ENCODE data around the gene PACRG.

PACRG gene

DNA sequence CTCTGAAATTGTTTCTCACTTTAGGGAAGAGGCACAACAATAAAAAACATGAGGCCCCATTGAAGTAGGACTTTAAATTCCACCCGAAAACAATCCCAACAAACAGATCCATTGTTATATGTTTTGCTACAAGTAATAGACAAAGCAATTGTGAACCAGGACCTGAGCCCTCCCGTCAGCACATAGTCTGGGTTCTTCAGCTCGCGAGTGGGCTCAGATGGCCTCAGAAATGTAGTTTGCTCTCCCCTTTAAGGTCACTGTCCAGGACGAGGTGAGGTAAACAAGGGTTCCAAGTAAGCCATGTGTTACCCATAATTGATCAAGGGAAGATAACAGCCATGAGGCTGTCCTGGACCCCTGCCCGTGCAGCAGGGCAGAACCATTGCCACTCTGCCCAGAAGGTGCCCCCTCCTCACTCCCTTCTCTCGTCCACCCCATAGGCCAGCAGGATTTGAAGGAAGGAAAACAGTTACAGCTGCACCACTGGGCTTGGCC is 526.6 kb downstream of the PACRG start:
- DNase-seq, result no peak

GRCh38 chr6:163255265-163255664 is 527.5 kb downstream of the PACRG start:
- no peak for DNase-seq

- no peak for DNase-seq
Observed at GRCh38 chr6:163259689-163260088, 531.9 kb downstream of the PACRG start.

GRCh38 chr6:163260111-163260895 is 532.5 kb downstream of the PACRG start:
- DNase-seq, result no peak

DNA sequence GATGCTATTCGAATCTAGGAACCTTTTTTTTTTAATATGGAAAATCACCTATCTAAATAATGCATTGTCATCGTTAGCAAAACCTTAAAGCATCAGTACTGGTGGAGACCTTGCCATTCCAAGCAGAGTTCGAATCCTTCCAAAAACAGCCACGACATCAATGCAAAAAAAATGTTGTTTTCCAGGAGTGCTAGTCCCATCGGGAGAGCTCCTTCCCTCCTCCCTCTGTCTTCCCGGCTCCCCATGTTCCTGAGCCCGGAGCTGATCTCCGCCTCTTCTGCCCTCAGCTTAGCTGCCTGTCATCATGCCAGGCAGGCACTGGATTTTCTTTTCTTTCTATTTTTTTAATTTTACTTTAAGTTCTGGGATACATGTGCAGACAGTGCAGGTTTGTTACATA is 533.1 kb downstream of the PACRG start:
- no peak for DNase-seq

DNA sequence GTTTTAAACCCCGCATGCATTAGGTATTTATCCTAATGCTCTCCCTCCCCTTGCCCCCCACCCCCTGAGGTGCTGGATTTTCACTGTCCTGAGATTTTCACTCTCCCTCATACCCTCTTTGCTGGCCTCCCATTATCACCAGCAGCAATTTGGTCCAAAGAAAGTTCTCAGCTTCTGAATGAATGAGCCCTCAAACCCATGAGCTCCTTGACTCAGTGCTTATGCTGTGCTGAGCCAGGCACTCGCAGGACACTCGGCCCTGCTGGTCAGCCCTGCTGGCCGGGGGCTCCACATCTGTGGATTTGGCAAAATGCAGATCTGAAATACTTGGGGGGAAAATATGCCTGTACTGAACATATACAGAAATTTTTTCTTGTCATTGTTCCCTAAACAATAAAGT is 533.6 kb downstream of the PACRG start:
- no peak for DNase-seq

DNA sequence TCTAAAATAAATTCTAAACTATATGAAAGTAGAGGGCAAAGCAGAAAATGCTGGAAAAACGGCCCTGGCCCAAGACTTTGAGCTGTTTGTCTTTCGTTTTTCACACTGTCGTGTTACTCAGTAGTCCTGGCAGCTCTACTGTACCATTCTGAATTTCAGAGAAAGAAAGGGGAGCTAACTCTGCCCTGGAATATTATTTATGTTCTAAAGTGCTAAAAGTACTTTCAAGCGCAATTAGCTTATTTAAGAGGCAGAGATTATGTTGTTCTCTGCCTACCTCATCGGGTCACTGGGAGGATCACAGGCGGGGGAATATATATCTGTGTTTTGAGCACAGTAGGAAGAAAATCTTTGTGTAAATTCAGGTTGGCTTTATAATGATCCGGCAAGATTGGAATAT is 534.3 kb downstream of the PACRG start:
- no peak for DNase-seq

GRCh38 chr6:163263196-163263595 is 535.4 kb downstream of the PACRG start:
- DNase-seq, result no peak

DNA sequence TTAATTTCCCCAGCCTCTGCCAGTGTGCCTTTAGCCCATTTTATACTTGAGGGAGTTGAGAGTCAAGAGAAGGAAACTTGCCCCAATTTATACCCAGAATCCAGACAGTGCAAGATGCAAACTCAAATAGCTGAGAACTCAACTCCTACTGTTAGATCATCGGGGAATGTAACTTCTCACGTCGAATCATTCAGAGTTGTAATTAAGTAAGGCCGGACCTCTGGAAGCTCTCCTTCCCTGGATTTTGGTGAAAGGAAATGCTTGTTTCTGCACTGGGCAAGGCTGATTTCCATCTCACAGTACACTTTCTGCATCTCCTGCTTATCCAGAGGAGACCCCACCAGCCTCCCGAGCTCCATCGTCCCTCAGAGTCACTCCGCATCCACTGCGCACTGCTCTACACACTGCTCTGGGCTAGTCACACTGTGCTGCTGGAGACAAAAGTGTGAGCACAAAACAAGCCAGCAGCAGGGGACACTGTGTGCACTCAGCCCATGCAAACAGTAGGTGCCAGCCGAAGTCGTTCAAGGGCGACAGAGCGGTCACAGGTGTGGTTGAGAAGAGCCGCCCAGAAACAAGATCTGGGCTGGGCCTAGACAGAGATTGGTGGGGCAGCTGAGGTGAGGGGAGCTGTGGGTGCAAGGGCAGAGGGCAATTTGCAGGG is 536.4 kb downstream of the PACRG start:
- no peak for DNase-seq

DNA sequence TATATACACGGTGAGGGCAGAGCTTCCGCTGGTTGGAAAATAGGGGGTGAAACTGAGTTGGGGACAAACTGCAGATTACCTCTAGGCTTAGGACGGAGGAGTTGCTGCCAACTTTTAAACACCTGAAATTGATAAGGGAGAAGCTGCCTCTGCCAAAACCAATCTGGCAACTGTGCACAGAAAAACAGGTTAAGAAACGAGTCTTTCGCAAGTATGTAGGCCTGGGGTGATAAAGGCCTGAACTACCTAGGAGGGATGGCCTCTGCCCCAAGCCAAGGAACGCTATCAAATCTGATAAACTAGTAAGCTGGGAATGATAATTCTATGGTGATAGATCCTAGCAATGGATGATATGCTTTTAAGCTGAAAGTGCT is 536.9 kb downstream of the PACRG start:
- no peak for DNase-seq

GRCh38 chr6:163281634-163282033 is 553.9 kb downstream of the PACRG start:
- DNase-seq, result no peak

DNA sequence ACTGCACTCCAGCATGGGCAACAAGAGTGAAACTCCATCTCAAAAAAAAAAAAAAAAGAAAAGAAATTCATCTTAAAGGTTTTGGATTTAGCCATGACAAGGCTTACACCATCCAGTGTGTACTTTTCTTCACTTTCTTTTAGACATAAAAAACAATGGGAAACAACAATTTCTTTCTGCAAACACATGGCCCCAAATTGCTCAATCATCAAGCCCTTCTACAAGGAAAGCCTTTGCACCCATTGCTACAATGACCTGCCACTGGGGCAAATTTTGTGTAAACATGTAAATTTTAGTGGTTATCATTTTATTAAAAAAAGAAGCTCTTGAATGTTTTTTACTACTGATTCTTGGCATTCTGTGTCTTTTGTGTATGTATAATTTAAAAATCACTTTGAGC is 554.9 kb downstream of the PACRG start:
- DNase-seq, result no peak

DNA sequence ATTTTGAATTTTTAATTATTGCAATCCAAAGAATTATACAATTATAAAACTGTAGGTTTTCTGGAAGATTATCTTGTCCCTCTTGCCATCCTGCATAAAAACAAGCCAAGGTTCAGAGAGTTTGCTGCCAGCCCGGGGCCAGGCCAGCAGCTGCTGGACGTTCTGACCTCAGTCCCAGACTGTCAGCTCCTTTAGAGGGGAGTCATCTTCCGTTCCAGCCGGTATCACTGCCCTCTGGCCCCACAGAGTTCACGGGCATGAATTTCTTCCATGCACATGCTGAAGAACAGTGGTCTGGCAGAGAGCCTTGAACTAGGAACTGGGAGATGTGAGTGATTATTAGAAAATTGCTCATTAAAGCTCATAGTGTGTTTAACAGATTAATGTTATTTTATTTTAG is 556.4 kb downstream of the PACRG start:
- DNase-seq, result no peak

DNA sequence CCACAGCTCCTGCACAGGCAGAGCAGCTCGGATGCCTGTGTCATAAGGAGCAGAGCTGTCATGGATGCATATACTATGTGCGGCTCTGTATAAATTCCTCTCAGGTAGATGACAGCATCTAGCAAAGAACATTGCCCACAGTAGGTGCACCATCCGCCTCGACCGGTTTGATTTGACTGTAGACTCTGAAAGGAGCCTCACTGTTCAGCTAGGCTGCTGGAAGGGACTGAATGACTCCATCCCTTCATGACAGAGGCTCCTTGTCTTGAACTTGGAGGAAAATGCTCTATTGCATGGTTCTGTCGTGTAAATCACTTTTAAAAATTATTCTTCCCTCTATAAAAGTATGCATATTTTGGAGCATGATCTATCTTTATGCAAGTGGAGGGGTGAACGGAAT is 557.9 kb downstream of the PACRG start:
- no peak for DNase-seq

GRCh38 chr6:163287626-163288025 is 559.9 kb downstream of the PACRG start:
- no peak for DNase-seq

DNA sequence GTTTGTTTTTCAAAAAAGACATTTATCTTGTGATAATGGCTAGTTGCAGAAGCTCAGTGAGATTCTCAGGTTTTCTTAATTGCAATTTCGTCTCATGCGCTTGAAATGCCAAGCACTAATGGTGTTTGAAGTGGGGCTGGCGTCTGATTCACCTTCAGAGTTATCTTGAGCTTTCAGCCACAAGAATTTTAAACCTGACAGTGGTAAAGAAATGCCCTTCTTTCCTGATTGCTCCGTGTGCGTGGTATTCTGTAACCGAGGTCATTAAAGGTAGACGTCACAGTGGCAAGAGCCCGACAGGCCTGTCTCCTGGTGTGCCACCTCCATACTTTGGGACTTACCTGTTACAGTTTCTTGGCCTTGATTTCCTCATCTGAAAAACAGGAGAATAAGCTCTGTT is 560.3 kb downstream of the PACRG start:
- DNase-seq, result no peak

- DNase-seq, result no peak
Observed at GRCh38 chr6:163288915-163289314, 561.1 kb downstream of the PACRG start.

- DNase-seq, result no peak
Observed at GRCh38 chr6:163289447-163289846, 561.7 kb downstream of the PACRG start.

DNA sequence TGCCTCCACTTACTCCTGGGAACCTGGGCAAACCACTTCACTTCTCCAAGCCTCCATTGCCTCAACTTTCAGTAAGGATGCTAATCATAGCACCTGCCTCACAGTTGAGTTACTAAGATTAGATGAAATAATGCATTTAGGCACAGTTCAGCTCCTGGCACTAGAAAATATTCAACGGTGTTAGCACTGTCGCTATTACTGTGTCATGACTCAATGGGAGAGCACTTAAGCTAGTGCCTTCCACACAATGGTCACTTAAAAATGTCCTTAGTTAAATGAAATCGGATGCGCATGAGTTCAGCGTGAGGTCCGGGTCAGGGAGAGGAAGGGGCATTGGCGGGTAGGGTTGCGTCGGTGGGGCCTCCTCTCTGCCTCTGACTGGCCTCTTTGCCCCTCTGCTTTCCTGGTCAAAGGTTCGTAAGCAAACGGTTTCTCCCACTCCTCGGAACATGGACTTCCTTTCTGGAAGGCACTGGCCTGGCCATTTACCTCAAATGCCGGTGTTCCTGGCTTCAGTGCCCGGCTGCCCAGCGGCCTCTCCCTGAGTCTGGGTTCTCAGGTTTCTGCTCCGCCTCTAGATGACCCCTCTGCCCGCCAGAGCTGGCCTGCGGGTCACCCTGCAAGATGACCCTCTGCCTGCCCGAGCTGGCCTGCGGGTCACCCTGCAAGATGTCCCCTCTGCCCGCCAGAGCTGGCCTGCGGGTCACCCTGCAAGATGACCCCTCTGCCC is 562.9 kb downstream of the PACRG start:
- no peak for DNase-seq

GRCh38 chr6:163291622-163292021 is 563.8 kb downstream of the PACRG start:
- no peak for DNase-seq

GRCh38 chr6:163293286-163293685 is 565.5 kb downstream of the PACRG start:
- no peak for DNase-seq

- no peak for DNase-seq
Observed at GRCh38 chr6:163294734-163295133, 567.0 kb downstream of the PACRG start.

DNA sequence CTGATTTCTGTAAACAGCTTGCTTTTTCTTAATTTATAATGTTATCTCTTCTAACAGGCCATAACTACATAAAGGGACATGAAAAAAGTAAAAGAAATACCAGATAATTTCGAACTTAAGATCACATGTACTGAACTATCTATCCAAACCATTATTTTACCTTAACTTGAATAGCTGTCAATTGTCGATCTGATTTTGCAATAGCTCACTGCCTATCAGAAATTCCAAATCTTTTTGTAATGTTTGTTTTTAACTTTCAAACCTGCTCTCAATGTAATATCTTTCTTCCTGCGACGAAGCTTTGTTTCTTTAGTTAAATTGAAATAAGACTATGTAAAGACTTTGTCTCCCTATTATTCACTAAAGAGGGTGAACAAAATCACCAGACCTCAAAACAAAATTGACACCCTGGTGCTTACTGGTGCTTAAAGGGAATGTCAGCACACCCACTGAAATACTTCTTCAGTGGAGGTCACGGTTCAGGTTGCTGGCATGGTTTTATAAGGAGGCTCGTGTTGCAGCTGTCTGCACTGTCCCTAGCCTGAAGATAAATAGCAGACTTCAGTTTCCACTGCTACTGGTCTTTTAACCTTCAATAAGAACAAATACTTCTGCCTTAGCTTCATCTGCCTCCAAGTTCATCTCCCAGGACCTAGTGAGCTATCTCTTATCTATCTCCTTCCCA is 569.2 kb downstream of the PACRG start:
- no peak for DNase-seq
